Liver (tissue), 3 donors: ENCODE data around the gene ZSWIM6.

Source experiments
- FOXA1 ChIP-seq: IDR thresholded peaks from 2 replicates; pipeline ENCODE4 v1.6.1; 2016; ENCODE audit warnings: antibody characterized with exemption
- GABPA ChIP-seq, 2 donors: IDR thresholded peaks in 1 of 2; conservative IDR thresholded peaks in 1 of 2; 2 replicates each; pipeline ENCODE4 v1.6.1; 2016; ENCODE audit warnings: antibody characterized with exemption in 2 of 2, mild to moderate bottlenecking in 1 of 2, moderate library complexity in 1 of 2
- HNF4A ChIP-seq, 2 donors: conservative IDR thresholded peaks; 2 replicates each; pipeline ENCODE4 v1.6.1; 2016; ENCODE audit warnings: antibody characterized with exemption in 2 of 2, mild to moderate bottlenecking in 2 of 2
- MAX ChIP-seq: IDR thresholded peaks from 2 replicates; pipeline ENCODE4 v1.6.1; 2016; ENCODE audit warnings: antibody characterized with exemption
- NR2F2 ChIP-seq: IDR thresholded peaks from 2 replicates; pipeline ENCODE4 v1.6.1; 2016; ENCODE audit warnings: antibody characterized with exemption
- RXRA ChIP-seq, 2 donors: IDR thresholded peaks; 2 replicates each; pipeline ENCODE4 v1.6.1; 2017 to 2018; ENCODE audit warnings: antibody characterized with exemption in 2 of 2, mild to moderate bottlenecking in 1 of 2
- SP1 ChIP-seq: IDR thresholded peaks from 2 replicates; pipeline ENCODE4 v1.6.1; 2018; ENCODE audit warnings: antibody characterized with exemption, mild to moderate bottlenecking
- YY1 ChIP-seq: IDR thresholded peaks from 2 replicates; pipeline ENCODE4 v1.6.1; 2016; ENCODE audit warnings: antibody characterized with exemption, mild to moderate bottlenecking
- TF ChIP-seq, protein P1 (sequence below): fragments of 150-350 bp; IDR thresholded peaks from 2 replicates; pipeline ENCODE4 v1.5.1; 2017; ENCODE audit warnings: improper control_type of control experiment, low read depth, low read length; ENCODE audit not compliant: missing input control
- TF ChIP-seq, protein P2 (sequence below): IDR thresholded peaks from 2 replicates; pipeline ENCODE4 v1.6.1; 2016; ENCODE audit warnings: antibody characterized with exemption, mild to moderate bottlenecking
- donor health status: healthy.
- donor health status: healthy.

- TF ChIP-seq, protein P1, sequence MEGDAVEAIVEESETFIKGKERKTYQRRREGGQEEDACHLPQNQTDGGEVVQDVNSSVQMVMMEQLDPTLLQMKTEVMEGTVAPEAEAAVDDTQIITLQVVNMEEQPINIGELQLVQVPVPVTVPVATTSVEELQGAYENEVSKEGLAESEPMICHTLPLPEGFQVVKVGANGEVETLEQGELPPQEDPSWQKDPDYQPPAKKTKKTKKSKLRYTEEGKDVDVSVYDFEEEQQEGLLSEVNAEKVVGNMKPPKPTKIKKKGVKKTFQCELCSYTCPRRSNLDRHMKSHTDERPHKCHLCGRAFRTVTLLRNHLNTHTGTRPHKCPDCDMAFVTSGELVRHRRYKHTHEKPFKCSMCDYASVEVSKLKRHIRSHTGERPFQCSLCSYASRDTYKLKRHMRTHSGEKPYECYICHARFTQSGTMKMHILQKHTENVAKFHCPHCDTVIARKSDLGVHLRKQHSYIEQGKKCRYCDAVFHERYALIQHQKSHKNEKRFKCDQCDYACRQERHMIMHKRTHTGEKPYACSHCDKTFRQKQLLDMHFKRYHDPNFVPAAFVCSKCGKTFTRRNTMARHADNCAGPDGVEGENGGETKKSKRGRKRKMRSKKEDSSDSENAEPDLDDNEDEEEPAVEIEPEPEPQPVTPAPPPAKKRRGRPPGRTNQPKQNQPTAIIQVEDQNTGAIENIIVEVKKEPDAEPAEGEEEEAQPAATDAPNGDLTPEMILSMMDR: no peak
- TF ChIP-seq RXRA (IDR thresholded peaks at IDR 0.05) (no peak), SP1 (no peak), NR2F2 (no peak), YY1 (no peak), MAX (no peak), HNF4A (conservative IDR thresholded peaks at IDR 0.05) (no peak), GABPA (IDR thresholded peaks at IDR 0.05 in 1 of 2, conservative IDR thresholded peaks at IDR 0.05 in 1 of 2) (no peak), FOXA1 (no peak)
- TF ChIP-seq, protein P2, sequence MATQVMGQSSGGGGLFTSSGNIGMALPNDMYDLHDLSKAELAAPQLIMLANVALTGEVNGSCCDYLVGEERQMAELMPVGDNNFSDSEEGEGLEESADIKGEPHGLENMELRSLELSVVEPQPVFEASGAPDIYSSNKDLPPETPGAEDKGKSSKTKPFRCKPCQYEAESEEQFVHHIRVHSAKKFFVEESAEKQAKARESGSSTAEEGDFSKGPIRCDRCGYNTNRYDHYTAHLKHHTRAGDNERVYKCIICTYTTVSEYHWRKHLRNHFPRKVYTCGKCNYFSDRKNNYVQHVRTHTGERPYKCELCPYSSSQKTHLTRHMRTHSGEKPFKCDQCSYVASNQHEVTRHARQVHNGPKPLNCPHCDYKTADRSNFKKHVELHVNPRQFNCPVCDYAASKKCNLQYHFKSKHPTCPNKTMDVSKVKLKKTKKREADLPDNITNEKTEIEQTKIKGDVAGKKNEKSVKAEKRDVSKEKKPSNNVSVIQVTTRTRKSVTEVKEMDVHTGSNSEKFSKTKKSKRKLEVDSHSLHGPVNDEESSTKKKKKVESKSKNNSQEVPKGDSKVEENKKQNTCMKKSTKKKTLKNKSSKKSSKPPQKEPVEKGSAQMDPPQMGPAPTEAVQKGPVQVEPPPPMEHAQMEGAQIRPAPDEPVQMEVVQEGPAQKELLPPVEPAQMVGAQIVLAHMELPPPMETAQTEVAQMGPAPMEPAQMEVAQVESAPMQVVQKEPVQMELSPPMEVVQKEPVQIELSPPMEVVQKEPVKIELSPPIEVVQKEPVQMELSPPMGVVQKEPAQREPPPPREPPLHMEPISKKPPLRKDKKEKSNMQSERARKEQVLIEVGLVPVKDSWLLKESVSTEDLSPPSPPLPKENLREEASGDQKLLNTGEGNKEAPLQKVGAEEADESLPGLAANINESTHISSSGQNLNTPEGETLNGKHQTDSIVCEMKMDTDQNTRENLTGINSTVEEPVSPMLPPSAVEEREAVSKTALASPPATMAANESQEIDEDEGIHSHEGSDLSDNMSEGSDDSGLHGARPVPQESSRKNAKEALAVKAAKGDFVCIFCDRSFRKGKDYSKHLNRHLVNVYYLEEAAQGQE: no peak
Observed at GRCh38 chr5:61371474-61371873, 39.4 kb downstream of the ZSWIM6 start.
